Uterus (tissue), 2 donors: ENCODE data around the gene CFAP65.

Experiments used
- POLR2A ChIP-seq, 2 donors: fragments of 450-650 bp; IDR thresholded peaks; one replicate each; pipeline ENCODE4 v1.6.1; 2016; ENCODE audit warnings: antibody characterized with exemption in 2 of 2, mild to moderate bottlenecking in 1 of 2, moderate library complexity in 1 of 2
- TF ChIP-seq, protein P1 (sequence below), 4 experiments: fragments of 200-600 bp in 2 of 4; fragments of 450-650 bp in 2 of 4; sonication (generic) in 2 of 4; IDR thresholded peaks; one replicate each; pipeline ENCODE4 v1.5.1; 2016 to 2019; ENCODE audit warnings: antibody characterized with exemption in 4 of 4, mild to moderate bottlenecking in 2 of 4, moderate library complexity in 1 of 4

DNA sequence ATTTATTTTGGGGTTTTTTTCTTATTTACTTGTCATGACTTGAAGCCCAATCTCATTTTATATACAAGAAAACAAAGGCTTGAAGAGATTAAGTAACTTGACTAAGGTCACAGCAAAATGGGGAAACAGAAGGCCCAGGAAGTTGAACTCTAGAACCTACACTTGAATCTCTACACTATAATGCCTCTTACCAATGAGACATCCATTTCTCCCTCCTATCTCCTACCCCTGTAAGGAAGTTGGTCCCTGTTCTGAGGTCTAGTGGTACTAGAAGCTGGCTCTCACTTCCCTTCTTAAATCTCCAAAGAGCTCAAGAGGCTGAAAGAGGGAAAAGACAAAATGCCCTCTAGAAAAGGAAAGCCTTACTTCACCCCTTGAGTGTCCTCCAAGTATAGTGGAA, 44.9 kb upstream of the CFAP65 start:
- TF ChIP-seq, protein P1, sequence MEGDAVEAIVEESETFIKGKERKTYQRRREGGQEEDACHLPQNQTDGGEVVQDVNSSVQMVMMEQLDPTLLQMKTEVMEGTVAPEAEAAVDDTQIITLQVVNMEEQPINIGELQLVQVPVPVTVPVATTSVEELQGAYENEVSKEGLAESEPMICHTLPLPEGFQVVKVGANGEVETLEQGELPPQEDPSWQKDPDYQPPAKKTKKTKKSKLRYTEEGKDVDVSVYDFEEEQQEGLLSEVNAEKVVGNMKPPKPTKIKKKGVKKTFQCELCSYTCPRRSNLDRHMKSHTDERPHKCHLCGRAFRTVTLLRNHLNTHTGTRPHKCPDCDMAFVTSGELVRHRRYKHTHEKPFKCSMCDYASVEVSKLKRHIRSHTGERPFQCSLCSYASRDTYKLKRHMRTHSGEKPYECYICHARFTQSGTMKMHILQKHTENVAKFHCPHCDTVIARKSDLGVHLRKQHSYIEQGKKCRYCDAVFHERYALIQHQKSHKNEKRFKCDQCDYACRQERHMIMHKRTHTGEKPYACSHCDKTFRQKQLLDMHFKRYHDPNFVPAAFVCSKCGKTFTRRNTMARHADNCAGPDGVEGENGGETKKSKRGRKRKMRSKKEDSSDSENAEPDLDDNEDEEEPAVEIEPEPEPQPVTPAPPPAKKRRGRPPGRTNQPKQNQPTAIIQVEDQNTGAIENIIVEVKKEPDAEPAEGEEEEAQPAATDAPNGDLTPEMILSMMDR (IDR thresholded peaks at IDR 0.05): no peak
- TF ChIP-seq POLR2A (IDR thresholded peaks at IDR 0.05): no peak
